HepG2 (cell line): ENCODE measurements around the gene RIMBP2. TPM values are rescaled to one million over a fixed set of nuclear protein-coding genes. Genes with fewer than 3 reads are reported as not detected.

Experiments used
- ATAC-seq: fragments of 200-7000 bp; cut with Tn5 transposase; 3 replicates; pipeline ENCODE4 v1.9.1; 2020; ENCODE audit warnings: mild to moderate bottlenecking, moderate library complexity
- BruUV-seq: library from RNA; stranded (reverse); fragments of 400-500 nt; replicated peaks from 2 replicates; lab custom pipeline; 2021; lab: Mats Ljungman, UMichigan
- CTCF ChIA-PET: fragments of 300-600 bp; formaldehyde crosslinking; extraction: SDS; loops from one replicate; lab custom pipeline; 2021; ENCODE audit warnings: low total read pairs, inconsistent platforms, low intra/inter-chr PET ratio; lab: Yijun Ruan, JAX
- POLR2A ChIA-PET: fragments of 350-600 bp; sonication (Branson Sonifier 250); formaldehyde crosslinking; loops from one replicate; lab custom pipeline; 2020; ENCODE audit warnings: antibody characterized with exemption, inconsistent platforms; lab: Yijun Ruan, JAX
- DNase-seq: peaks from one replicate; pipeline ENCODE4 v3.0.0-alpha.2; 2015; ENCODE audit warnings: low spot score
- FAIRE-seq: peaks from 3 replicates; lab custom pipeline; 2011; peaks lifted over from hg19 to GRCh38; lab: Jason Lieb, UNC
- H2AFZ ChIP-seq: one replicate; pipeline ENCODE4 v1.6.1; 2011; ENCODE audit warnings: low read length, inconsistent platforms
- H3K27ac ChIP-seq: fragments of 300-600 bp; 3 replicates; pipeline ENCODE4 v1.8.0; 2011; ENCODE audit warnings: mixed run types, mild to moderate bottlenecking, mixed read lengths, low read length, inconsistent platforms; ENCODE audit not compliant: insufficient read depth; ENCODE audit errors: extremely low read length
- H3K27me3 ChIP-seq, 2 experiments: fragments of 200-600 bp in 1 of 2; 2 replicates in 1 of 2; 3 replicates in 1 of 2; pipeline versions ENCODE4 v1.6.0 to v1.8.0; 2011; ENCODE audit warnings: low read length in 2 of 2, mild to moderate bottlenecking in 2 of 2, moderate library complexity in 2 of 2, inconsistent platforms in 1 of 2; ENCODE audit not compliant: insufficient read depth in 2 of 2, control insufficient read depth in 1 of 2
- H3K36me3 ChIP-seq, 2 experiments: fragments of 200-600 bp in 1 of 2; replicated peaks in 1 of 2; 2 replicates in 1 of 2; 3 replicates in 1 of 2; pipeline versions ENCODE4 v1.5.1 to v1.8.0; 2011; ENCODE audit warnings: low read length in 2 of 2, inconsistent platforms in 1 of 2; ENCODE audit not compliant: insufficient read depth in 2 of 2, control insufficient read depth in 1 of 2
- H3K4me1 ChIP-seq: 2 replicates; pipeline ENCODE4 v1.5.1; 2012; ENCODE audit warnings: low read length, inconsistent platforms; ENCODE audit not compliant: insufficient read depth
- H3K4me2 ChIP-seq: 2 replicates; pipeline ENCODE4 v1.6.0; 2011; ENCODE audit warnings: low read depth, low read length, inconsistent platforms
- H3K4me3 ChIP-seq, 3 experiments: fragments of 200-600 bp in 1 of 3; sonication (generic), shearing (Covaris generic) in 1 of 3; replicated peaks in 1 of 3; 2 replicates each; pipeline ENCODE4 v1.5.1; 2011 to 2016; ENCODE audit warnings: low read length in 3 of 3, inconsistent platforms in 2 of 3, low read depth in 2 of 3, mild to moderate bottlenecking in 2 of 3, control low read depth in 1 of 3, mixed read lengths in 1 of 3; ENCODE audit not compliant: insufficient read depth in 1 of 3
- H3K79me2 ChIP-seq: one replicate; pipeline ENCODE4 v1.6.1; 2011; ENCODE audit warnings: low read length, inconsistent platforms; ENCODE audit not compliant: insufficient read depth
- H3K9ac ChIP-seq: 2 replicates; pipeline ENCODE4 v1.6.0; 2011; ENCODE audit warnings: mild to moderate bottlenecking, low read depth, low read length, inconsistent platforms; ENCODE audit not compliant: insufficient read depth
- H3K9me3 ChIP-seq: 2 replicates; pipeline ENCODE4 v1.5.1; 2012; ENCODE audit warnings: mild to moderate bottlenecking, low read length
- H4K20me1 ChIP-seq: 2 replicates; pipeline ENCODE4 v1.6.0; 2011; ENCODE audit warnings: inconsistent platforms, mild to moderate bottlenecking, low read length, moderate library complexity; ENCODE audit not compliant: insufficient read depth
- BRCA1 ChIP-seq: sonication (generic); formaldehyde crosslinking; IDR thresholded peaks from 2 replicates; pipeline ENCODE4 v1.4.0; 2020; ENCODE audit warnings: missing genetic modification reagents
- CEBPB ChIP-seq: IDR thresholded peaks from 2 replicates; pipeline ENCODE4 v1.6.1; 2011; ENCODE audit warnings: low read depth, low read length, improper control_type of control experiment, borderline replicate concordance
- CHCHD3 ChIP-seq: sonication (generic); formaldehyde crosslinking; IDR thresholded peaks from 2 replicates; pipeline ENCODE4 v1.8.0; 2022; ENCODE audit warnings: mild to moderate bottlenecking, missing genetic modification reagents, moderate library complexity
- FOXC1 ChIP-seq: sonication (generic); formaldehyde crosslinking; IDR thresholded peaks from 2 replicates; pipeline ENCODE4 v1.8.0; 2022; ENCODE audit warnings: mild to moderate bottlenecking, missing genetic modification reagents, borderline replicate concordance
- KDM5A ChIP-seq: fragments of 200-600 bp; sonication (generic); IDR thresholded peaks from 2 replicates; pipeline ENCODE4 v1.7.0; 2018; ENCODE audit warnings: antibody characterized with exemption, mild to moderate bottlenecking, low read length, borderline replicate concordance
- NRL ChIP-seq: sonication (generic); formaldehyde crosslinking; IDR thresholded peaks from 2 replicates; pipeline ENCODE4 v1.5.0; 2020; ENCODE audit warnings: missing genetic modification reagents, mild to moderate bottlenecking, moderate library complexity, borderline replicate concordance
- RFXANK ChIP-seq: IDR thresholded peaks from 2 replicates; pipeline ENCODE4 v1.6.1; 2016
- ZFP62 ChIP-seq: sonication (generic); formaldehyde crosslinking; IDR thresholded peaks from 2 replicates; pipeline ENCODE4 v1.4.0; 2020; ENCODE audit warnings: missing genetic modification reagents
- ZNF225 ChIP-seq: sonication (generic); formaldehyde crosslinking; IDR thresholded peaks from 2 replicates; pipeline ENCODE4 v1.4.0; 2020; ENCODE audit warnings: mild to moderate bottlenecking, missing genetic modification reagents
- ZNF382 ChIP-seq: sonication (generic); formaldehyde crosslinking; IDR thresholded peaks from 2 replicates; pipeline ENCODE4 v1.5.0; 2020; ENCODE audit warnings: missing genetic modification reagents, mild to moderate bottlenecking, borderline replicate concordance
- ZNF614 ChIP-seq: IDR thresholded peaks from 2 replicates; pipeline ENCODE4 v1.6.1; 2018; ENCODE audit warnings: missing biosample characterization, missing genetic modification reagents, inconsistent platforms, borderline replicate concordance
- WGBS: methylation state at CpG from one replicate; pipeline ENCODE4 v1.1.6; 2017; ENCODE audit warnings: low lambda C conversion rate; 5-methylcytosine and 5-hydroxymethylcytosine counted together
- in situ Hi-C: cut with HindIII; loops from 2 replicates; pipeline ENCODE4 v1.10.0; 2017; ENCODE audit warnings: low pct_unique_long_range_greater_than_20kb; ENCODE audit not compliant: extremely low pct_ligation_motif_present
- intact Hi-C: fragments of 100-400 bp; cut with micrococcal nuclease; formaldehyde crosslinking; loops from one replicate; pipeline ENCODE4 v1.10.0; 2022; ENCODE audit not compliant: unreplicated experiment
- polyA plus RNA-seq, 8 experiments: library from polyadenylated mRNA; depleted of rRNA in 3 of 8; stranded (reverse) in 7 of 8; unstranded in 1 of 8; fragments of >200 nt; fragmentation: Illumina TruSeq in 4 of 8; extraction: Trizol in 4 of 8; gene quantifications; 2 replicates each; pipeline versions ENCODE4 v1.2.1 to v1.2.3, GENCODE V29; 2011 to 2016; ENCODE audit warnings: low read depth in 4 of 8, missing spikeins in 1 of 8, mixed read lengths in 1 of 8; ENCODE audit not compliant: insufficient read depth in 1 of 8
- total RNA-seq, 5 experiments: library from RNA; depleted of rRNA; stranded (reverse); fragments of >200 nt; fragmentation: Illumina TruSeq; extraction: Trizol; gene quantifications; 2 replicates each; pipeline ENCODE4 v1.2.3, GENCODE V29; 2016; ENCODE audit warnings: low read depth in 1 of 5
- TF ChIP-seq, protein P1 (sequence below): sonication (generic); formaldehyde crosslinking; IDR thresholded peaks from 2 replicates; pipeline ENCODE4 v1.5.0; 2020; ENCODE audit warnings: missing genetic modification reagents
- TF ChIP-seq, protein P2 (sequence below): sonication (generic); formaldehyde crosslinking; IDR thresholded peaks from 2 replicates; pipeline ENCODE4 v1.4.0; 2020; ENCODE audit warnings: missing genetic modification reagents
- TF ChIP-seq, protein P3 (sequence below): sonication (generic); formaldehyde crosslinking; IDR thresholded peaks from 2 replicates; pipeline ENCODE4 v1.9.0; 2021; ENCODE audit warnings: missing genetic modification reagents, borderline replicate concordance
- TF ChIP-seq, protein P4 (sequence below): sonication (generic); formaldehyde crosslinking; IDR thresholded peaks from 2 replicates; pipeline ENCODE4 v1.8.0; 2022; ENCODE audit warnings: missing genetic modification reagents, low read depth, mild to moderate bottlenecking, borderline replicate concordance
- TF ChIP-seq, protein P5 (sequence below): sonication (generic); formaldehyde crosslinking; IDR thresholded peaks from 2 replicates; pipeline ENCODE4 v1.8.1; 2023; ENCODE audit warnings: mild to moderate bottlenecking, missing genetic modification reagents

Gene RIMBP2
- total and polyA plus RNA-seq, 2 of the 13 experiments (the other 11 are each of a cell fraction or from before 2014, with no cell fraction given), result 0.03 TPM; not detected in 1

DNA sequence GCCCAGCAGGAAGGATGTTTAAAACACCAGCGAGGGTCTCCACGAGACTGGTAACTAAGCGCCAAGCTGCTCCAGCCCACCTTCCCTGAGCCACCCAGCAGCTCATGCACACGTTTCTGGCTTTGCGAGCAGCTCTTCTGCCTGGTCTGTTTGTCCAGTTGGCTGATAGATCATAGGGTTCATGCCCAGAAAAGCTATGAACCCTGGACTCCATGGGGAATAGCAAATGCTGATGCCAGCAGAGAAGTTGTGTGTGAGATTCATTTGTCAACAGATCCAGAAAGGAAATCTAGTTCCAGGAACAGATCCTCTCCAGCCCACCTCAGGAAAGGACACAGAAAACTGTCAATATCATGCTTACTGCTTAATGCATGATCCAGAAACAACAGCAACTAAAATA, 28.2 kb upstream of the RIMBP2 start:
- H3K9me3 ChIP-seq, result no peaks in the 10 kb centered on the region
- intact Hi-C loops (loop anchor here (10.0 kb wide), 2 partner anchors 279 to 699 kb away; no protein-coding TSS in a partner anchor), in situ Hi-C loops (loop anchor here (25.0 kb wide), 1 partner anchor 707 kb away; no protein-coding TSS in a partner anchor)
- peaks cover 0 to 18% of the 10 kb centered on the region in 2 experiments; a peak in 3 of 5 replicates for H3K27me3 ChIP-seq
- ChIA-PET CTCF (no interaction called here), POLR2A (no interaction called here)
- no peak overlapping the region for H3K27ac ChIP-seq
- no peak overlapping the region for H3K4me2 ChIP-seq
- no peaks in the 10 kb centered on the region for H3K4me1 ChIP-seq
- no peaks in the 10 kb centered on the region for H4K20me1 ChIP-seq
- BruUV-seq, result no TSS peak
- ATAC-seq (no peak), DNase-seq (no peak), FAIRE-seq (no peak)
- no peaks in the 10 kb centered on the region for H3K79me2 ChIP-seq
- H3K36me3 ChIP-seq, result no peaks in the 10 kb centered on the region
- 0% methylated on average over 5 of the region's 5 CpGs for WGBS
- no peak overlapping the region for H3K4me3 ChIP-seq
- no peak overlapping the region for H2AFZ ChIP-seq
- no peak overlapping the region for H3K9ac ChIP-seq
- TF ChIP-seq, protein P1, sequence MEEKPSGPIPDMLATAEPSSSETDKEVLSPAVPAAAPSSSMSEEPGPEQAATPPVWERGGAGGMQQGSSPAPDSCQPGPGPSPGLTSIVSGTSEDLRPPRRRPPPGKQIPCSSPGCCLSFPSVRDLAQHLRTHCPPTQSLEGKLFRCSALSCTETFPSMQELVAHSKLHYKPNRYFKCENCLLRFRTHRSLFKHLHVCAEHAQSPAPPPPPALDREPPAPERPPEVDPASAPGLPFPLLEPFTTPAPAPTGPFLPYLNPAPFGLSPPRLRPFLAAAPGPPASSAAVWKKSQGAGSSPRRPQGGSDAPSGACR (CRISPR knock-in tag), result no peak
- TF ChIP-seq FOXC1 (CRISPR knock-in tag) (no peak), CEBPB (no peak), CHCHD3 (CRISPR knock-in tag) (no peak), BRCA1 (CRISPR knock-in tag) (no peak), ZNF382 (CRISPR knock-in tag) (no peak), ZNF225 (CRISPR knock-in tag) (no peak), ZNF614 (CRISPR knock-in tag) (no peak), ZFP62 (CRISPR knock-in tag) (no peak), RFXANK (no peak), NRL (no peak), KDM5A (no peak)
- TF ChIP-seq, protein P2, sequence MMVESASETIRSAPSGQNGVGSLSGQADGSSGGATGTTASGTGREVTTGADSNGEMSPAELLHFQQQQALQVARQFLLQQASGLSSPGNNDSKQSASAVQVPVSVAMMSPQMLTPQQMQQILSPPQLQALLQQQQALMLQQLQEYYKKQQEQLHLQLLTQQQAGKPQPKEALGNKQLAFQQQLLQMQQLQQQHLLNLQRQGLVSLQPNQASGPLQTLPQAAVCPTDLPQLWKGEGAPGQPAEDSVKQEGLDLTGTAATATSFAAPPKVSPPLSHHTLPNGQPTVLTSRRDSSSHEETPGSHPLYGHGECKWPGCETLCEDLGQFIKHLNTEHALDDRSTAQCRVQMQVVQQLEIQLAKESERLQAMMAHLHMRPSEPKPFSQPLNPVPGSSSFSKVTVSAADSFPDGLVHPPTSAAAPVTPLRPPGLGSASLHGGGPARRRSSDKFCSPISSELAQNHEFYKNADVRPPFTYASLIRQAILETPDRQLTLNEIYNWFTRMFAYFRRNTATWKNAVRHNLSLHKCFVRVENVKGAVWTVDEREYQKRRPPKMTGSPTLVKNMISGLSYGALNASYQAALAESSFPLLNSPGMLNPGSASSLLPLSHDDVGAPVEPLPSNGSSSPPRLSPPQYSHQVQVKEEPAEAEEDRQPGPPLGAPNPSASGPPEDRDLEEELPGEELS (CRISPR knock-in tag), result no peak
- TF ChIP-seq, protein P3, sequence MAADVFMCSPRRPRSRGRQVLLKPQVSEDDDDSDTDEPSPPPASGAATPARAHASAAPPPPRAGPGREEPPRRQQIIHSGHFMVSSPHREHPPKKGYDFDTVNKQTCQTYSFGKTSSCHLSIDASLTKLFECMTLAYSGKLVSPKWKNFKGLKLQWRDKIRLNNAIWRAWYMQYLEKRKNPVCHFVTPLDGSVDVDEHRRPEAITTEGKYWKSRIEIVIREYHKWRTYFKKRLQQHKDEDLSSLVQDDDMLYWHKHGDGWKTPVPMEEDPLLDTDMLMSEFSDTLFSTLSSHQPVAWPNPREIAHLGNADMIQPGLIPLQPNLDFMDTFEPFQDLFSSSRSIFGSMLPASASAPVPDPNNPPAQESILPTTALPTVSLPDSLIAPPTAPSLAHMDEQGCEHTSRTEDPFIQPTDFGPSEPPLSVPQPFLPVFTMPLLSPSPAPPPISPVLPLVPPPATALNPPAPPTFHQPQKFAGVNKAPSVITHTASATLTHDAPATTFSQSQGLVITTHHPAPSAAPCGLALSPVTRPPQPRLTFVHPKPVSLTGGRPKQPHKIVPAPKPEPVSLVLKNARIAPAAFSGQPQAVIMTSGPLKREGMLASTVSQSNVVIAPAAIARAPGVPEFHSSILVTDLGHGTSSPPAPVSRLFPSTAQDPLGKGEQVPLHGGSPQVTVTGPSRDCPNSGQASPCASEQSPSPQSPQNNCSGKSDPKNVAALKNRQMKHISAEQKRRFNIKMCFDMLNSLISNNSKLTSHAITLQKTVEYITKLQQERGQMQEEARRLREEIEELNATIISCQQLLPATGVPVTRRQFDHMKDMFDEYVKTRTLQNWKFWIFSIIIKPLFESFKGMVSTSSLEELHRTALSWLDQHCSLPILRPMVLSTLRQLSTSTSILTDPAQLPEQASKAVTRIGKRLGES, result no peak
- TF ChIP-seq, protein P4, sequence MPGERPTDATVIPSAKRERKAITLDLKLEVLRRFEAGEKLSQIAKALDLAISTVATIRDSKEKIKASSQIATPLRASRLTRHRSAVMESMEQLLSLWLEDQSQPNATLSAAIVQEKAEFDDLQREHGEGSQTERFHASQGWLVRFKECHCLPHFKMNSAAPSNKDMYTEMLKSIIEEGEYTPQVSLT (CRISPR knock-in tag), result no peak
- TF ChIP-seq, protein P5, sequence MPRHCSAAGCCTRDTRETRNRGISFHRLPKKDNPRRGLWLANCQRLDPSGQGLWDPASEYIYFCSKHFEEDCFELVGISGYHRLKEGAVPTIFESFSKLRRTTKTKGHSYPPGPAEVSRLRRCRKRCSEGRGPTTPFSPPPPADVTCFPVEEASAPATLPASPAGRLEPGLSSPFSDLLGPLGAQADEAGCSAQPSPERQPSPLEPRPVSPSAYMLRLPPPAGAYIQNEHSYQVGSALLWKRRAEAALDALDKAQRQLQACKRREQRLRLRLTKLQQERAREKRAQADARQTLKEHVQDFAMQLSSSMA (CRISPR knock-in tag), result no peak
